OCI-LY1 (cell line): Measurements from ENCODE around the gene CLDN25.

Experiments
- H2AFZ ChIP-seq: fragments of 200-600 bp; sonication (generic), shearing (Covaris generic); 2 replicates; pipeline ENCODE4 v1.6.0; 2014; ENCODE audit warnings: antibody characterized with exemption, mild to moderate bottlenecking, low read length
- H3F3A ChIP-seq: fragments of 200-600 bp; sonication (generic), shearing (Covaris generic); 2 replicates; pipeline ENCODE4 v1.6.0; 2014; ENCODE audit warnings: mild to moderate bottlenecking, antibody characterized with exemption, low read length, moderate library complexity; ENCODE audit not compliant: insufficient read depth
- H3K27ac ChIP-seq: fragments of 200-600 bp; sonication (generic); 2 replicates; pipeline ENCODE4 v1.5.1; 2014; ENCODE audit warnings: low read length, mixed run types, mild to moderate bottlenecking, low read depth; ENCODE audit not compliant: poor library complexity, severe bottlenecking
- H3K27me3 ChIP-seq: fragments of 200-600 bp; sonication (generic); 2 replicates; pipeline ENCODE4 v1.6.0; 2014; ENCODE audit warnings: antibody characterized with exemption, mild to moderate bottlenecking, low read length, moderate library complexity; ENCODE audit not compliant: insufficient read depth
- H3K36me3 ChIP-seq: fragments of 200-600 bp; sonication (generic); 2 replicates; pipeline ENCODE4 v1.6.1; 2014; ENCODE audit warnings: mild to moderate bottlenecking, antibody characterized with exemption, low read length, moderate library complexity, mixed read lengths; ENCODE audit not compliant: insufficient read depth
- H3K4me1 ChIP-seq: fragments of 200-600 bp; sonication (generic); 2 replicates; pipeline ENCODE4 v1.5.1; 2014; ENCODE audit warnings: mild to moderate bottlenecking, low read length, moderate library complexity; ENCODE audit not compliant: insufficient read depth, severe bottlenecking
- H3K4me2 ChIP-seq: fragments of 200-600 bp; sonication (generic), shearing (Covaris generic); 2 replicates; pipeline ENCODE4 v1.6.1; 2014; ENCODE audit warnings: low read length
- H3K4me3 ChIP-seq: fragments of 200-600 bp; sonication (generic); 2 replicates; pipeline ENCODE4 v1.5.1; 2014; ENCODE audit warnings: low read length, low read depth, mild to moderate bottlenecking, mixed read lengths; ENCODE audit not compliant: poor library complexity, severe bottlenecking
- H3K79me2 ChIP-seq: fragments of 200-600 bp; shearing (Covaris generic); 2 replicates; pipeline ENCODE4 v1.6.1; 2016; ENCODE audit warnings: mixed run types, low read length, mixed read lengths; ENCODE audit not compliant: insufficient read depth
- H3K9ac ChIP-seq: fragments of 200-600 bp; sonication (generic), shearing (Covaris generic); 2 replicates; pipeline ENCODE4 v1.6.1; 2014; ENCODE audit warnings: mild to moderate bottlenecking, low read length, mixed read lengths
- H3K9me2 ChIP-seq: fragments of 200-600 bp; sonication (generic), shearing (Covaris generic); 2 replicates; pipeline ENCODE4 v1.6.1; 2014; ENCODE audit warnings: low read depth, mild to moderate bottlenecking, low read length, mixed read lengths
- H3K9me3 ChIP-seq: fragments of 200-600 bp; shearing (Covaris generic); 2 replicates; pipeline ENCODE4 v1.6.1; 2014; ENCODE audit warnings: low read length, mixed read lengths
- H4K20me1 ChIP-seq: fragments of 200-600 bp; sonication (generic), shearing (Covaris generic); 2 replicates; pipeline ENCODE4 v1.6.0; 2016; ENCODE audit warnings: mild to moderate bottlenecking, low read length; ENCODE audit not compliant: insufficient read depth
- EZH2 ChIP-seq: fragments of 200-600 bp; sonication (generic), shearing (Covaris generic); IDR thresholded peaks from 2 replicates; pipeline ENCODE4 v1.8.0; 2017; ENCODE audit warnings: borderline replicate concordance, mixed run types, mild to moderate bottlenecking, antibody characterized with exemption, low read length, moderate library complexity, mixed read lengths
- TF ChIP-seq, protein P1 (sequence below): fragments of 200-600 bp; sonication (generic), shearing (Covaris generic); IDR thresholded peaks from 2 replicates; pipeline ENCODE4 v1.5.1; 2017; ENCODE audit warnings: mild to moderate bottlenecking, antibody characterized with exemption, low read length, moderate library complexity, mixed read lengths

Gene CLDN25

GRCh38 chr11:113764527-113765219 is 14.9 kb upstream of the CLDN25 start:
- Histone ChIP-seq H3K9me3 (no peaks in the 10 kb centered on the region), H3K4me1 (peaks cover 2% of the 10 kb centered on the region), H3K27me3 (no peaks in the 10 kb centered on the region), H3K4me3 (no peak overlapping the region), H3K27ac (no peak overlapping the region), H2AFZ (no peak overlapping the region), H3K9me2 (no peaks in the 10 kb centered on the region), H3K79me2 (no peaks in the 10 kb centered on the region), H3K9ac (no peak overlapping the region), H3K4me2 (no peak overlapping the region), H3K36me3 (peaks cover 55% of the 10 kb centered on the region), H3F3A (no peaks in the 10 kb centered on the region), H4K20me1 (no peaks in the 10 kb centered on the region)
- TF ChIP-seq, protein P1, sequence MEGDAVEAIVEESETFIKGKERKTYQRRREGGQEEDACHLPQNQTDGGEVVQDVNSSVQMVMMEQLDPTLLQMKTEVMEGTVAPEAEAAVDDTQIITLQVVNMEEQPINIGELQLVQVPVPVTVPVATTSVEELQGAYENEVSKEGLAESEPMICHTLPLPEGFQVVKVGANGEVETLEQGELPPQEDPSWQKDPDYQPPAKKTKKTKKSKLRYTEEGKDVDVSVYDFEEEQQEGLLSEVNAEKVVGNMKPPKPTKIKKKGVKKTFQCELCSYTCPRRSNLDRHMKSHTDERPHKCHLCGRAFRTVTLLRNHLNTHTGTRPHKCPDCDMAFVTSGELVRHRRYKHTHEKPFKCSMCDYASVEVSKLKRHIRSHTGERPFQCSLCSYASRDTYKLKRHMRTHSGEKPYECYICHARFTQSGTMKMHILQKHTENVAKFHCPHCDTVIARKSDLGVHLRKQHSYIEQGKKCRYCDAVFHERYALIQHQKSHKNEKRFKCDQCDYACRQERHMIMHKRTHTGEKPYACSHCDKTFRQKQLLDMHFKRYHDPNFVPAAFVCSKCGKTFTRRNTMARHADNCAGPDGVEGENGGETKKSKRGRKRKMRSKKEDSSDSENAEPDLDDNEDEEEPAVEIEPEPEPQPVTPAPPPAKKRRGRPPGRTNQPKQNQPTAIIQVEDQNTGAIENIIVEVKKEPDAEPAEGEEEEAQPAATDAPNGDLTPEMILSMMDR = no peak
- no peak for TF ChIP-seq EZH2

DNA sequence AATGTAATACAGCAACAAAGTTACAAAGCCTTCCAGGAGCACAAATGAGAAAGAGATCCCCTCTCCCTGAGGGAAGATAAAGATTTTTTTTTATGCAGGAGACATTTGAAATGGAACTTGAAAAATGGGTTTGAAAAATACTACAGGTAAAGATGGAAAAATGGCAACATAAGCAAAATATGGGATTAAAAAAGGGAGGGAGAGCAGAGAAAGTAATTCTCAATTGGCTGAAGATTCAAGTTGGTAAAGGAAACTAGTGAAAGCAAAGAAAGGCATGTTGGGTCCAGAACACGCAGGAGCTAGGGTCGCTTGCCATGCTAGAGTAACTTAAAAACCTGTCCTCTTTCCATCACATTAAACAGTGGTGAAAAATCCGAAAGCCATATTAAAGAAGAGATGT is 7.6 kb upstream of the CLDN25 start:
- H3K4me3 ChIP-seq = peak overlapping the region; percentile 76
- no peak overlapping the region for H2AFZ ChIP-seq
- H3K36me3 ChIP-seq = peaks cover 18% of the 10 kb centered on the region
- H4K20me1 ChIP-seq = no peaks in the 10 kb centered on the region
- H3K4me2 ChIP-seq = peak overlapping the region; percentile 28
- no peaks in the 10 kb centered on the region for H3K27me3 ChIP-seq
- H3K9ac ChIP-seq = no peak overlapping the region
- H3K79me2 ChIP-seq = no peaks in the 10 kb centered on the region
- peaks cover 18% of the 10 kb centered on the region for H3K4me1 ChIP-seq
- TF ChIP-seq, protein P1 = no peak
- TF ChIP-seq EZH2 = no peak
- H3K9me2 ChIP-seq = no peaks in the 10 kb centered on the region
- no peaks in the 10 kb centered on the region for H3K9me3 ChIP-seq
- H3K27ac ChIP-seq = no peak overlapping the region
- no peaks in the 10 kb centered on the region for H3F3A ChIP-seq

- H3K4me3 ChIP-seq = peak overlapping the region; percentile 76
- no peaks in the 10 kb centered on the region for H4K20me1 ChIP-seq
- no peak overlapping the region for H3K27ac ChIP-seq
- H3F3A ChIP-seq = no peaks in the 10 kb centered on the region
- H3K9me2 ChIP-seq = no peaks in the 10 kb centered on the region
- TF ChIP-seq EZH2 = no peak
- TF ChIP-seq, protein P1 = no peak
- H3K36me3 ChIP-seq = peaks cover 9% of the 10 kb centered on the region
- H3K9ac ChIP-seq = peak overlapping the region; percentile 81
- peak overlapping the region; percentile 52 for H3K4me2 ChIP-seq
- H3K9me3 ChIP-seq = no peaks in the 10 kb centered on the region
- H2AFZ ChIP-seq = no peak overlapping the region
- no peaks in the 10 kb centered on the region for H3K79me2 ChIP-seq
- H3K27me3 ChIP-seq = no peaks in the 10 kb centered on the region
- H3K4me1 ChIP-seq = peaks cover 21% of the 10 kb centered on the region
Measured at GRCh38 chr11:113773092-113773415, 6.5 kb upstream of the CLDN25 start.
